Ovary (tissue), 3 donors: Measurements from ENCODE around the gene ST6GALNAC3.

Experiments
- POLR2A ChIP-seq: fragments of 450-650 bp; IDR thresholded peaks from one replicate; pipeline ENCODE4 v1.6.1; 2017; ENCODE audit warnings: antibody characterized with exemption, mild to moderate bottlenecking, moderate library complexity
- TF ChIP-seq, protein P1 (sequence below), 3 donors: fragments of 450-650 bp in 2 of 3; fragments of 200-600 bp in 1 of 3; IDR thresholded peaks; one replicate each; pipeline versions ENCODE4 v1.5.1 to v1.8.0; 2016 to 2022; ENCODE audit warnings: antibody characterized with exemption in 3 of 3, mild to moderate bottlenecking in 1 of 3
- donor health status: DM: no; HTN: no; CAD: no.

DNA sequence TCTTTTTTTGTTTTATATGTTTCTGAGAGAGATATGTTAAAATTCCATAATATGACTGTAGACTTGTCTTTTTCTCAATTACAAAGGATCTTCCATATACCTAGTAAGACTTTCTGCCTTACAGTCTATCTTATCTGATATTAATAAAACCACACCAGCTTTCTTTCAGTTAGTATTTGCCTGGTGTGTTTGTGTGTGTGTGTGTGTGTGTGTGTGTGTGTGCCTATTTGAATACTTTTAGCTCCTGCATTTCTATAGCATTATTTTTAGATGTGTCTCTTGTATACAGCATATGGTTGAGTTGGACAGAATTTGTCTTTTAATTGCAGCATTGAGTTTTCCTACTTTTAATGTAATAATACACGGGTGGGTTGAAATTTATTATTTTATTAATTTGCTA lies 27.5 kb downstream of the ST6GALNAC3 start:
- TF ChIP-seq, protein P1, sequence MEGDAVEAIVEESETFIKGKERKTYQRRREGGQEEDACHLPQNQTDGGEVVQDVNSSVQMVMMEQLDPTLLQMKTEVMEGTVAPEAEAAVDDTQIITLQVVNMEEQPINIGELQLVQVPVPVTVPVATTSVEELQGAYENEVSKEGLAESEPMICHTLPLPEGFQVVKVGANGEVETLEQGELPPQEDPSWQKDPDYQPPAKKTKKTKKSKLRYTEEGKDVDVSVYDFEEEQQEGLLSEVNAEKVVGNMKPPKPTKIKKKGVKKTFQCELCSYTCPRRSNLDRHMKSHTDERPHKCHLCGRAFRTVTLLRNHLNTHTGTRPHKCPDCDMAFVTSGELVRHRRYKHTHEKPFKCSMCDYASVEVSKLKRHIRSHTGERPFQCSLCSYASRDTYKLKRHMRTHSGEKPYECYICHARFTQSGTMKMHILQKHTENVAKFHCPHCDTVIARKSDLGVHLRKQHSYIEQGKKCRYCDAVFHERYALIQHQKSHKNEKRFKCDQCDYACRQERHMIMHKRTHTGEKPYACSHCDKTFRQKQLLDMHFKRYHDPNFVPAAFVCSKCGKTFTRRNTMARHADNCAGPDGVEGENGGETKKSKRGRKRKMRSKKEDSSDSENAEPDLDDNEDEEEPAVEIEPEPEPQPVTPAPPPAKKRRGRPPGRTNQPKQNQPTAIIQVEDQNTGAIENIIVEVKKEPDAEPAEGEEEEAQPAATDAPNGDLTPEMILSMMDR (IDR thresholded peaks at IDR 0.05), result no peak
- no peak for TF ChIP-seq POLR2A
